ENCODE results near the gene YEATS2.
A peak's percentile ranks its signal among the peaks of the same experiment; 100 is the strongest.

Gene YEATS2

DNA sequence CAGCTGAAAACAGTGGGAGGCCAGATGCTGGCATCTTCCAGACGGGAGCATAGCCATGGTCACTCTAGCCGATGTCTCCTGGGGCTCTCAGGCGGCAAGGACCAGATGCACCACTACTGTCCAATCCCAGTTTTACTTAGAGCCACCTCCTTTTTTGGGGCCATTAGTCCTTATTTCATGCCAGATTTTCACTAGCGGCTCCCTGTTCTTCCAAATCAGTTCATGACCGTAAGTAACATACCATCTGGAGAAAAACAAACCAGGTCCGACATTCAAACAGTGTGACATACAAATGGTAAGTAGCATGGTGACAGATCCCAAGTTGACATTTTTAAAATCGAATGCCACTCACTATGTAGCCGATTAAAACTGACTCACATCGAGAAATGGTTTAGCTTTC lies 131.9 kb downstream of the YEATS2 start:
- no peak overlapping the region for H3K4me3 ChIP-seq (ENCODE audit: low read length)
- DNase-seq (ENCODE audit: low read depth) = no peak
- TF ChIP-seq, protein P1, sequence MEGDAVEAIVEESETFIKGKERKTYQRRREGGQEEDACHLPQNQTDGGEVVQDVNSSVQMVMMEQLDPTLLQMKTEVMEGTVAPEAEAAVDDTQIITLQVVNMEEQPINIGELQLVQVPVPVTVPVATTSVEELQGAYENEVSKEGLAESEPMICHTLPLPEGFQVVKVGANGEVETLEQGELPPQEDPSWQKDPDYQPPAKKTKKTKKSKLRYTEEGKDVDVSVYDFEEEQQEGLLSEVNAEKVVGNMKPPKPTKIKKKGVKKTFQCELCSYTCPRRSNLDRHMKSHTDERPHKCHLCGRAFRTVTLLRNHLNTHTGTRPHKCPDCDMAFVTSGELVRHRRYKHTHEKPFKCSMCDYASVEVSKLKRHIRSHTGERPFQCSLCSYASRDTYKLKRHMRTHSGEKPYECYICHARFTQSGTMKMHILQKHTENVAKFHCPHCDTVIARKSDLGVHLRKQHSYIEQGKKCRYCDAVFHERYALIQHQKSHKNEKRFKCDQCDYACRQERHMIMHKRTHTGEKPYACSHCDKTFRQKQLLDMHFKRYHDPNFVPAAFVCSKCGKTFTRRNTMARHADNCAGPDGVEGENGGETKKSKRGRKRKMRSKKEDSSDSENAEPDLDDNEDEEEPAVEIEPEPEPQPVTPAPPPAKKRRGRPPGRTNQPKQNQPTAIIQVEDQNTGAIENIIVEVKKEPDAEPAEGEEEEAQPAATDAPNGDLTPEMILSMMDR (conservative IDR thresholded peaks at IDR 0.05; ENCODE audit: low read length) = no peak

DNA sequence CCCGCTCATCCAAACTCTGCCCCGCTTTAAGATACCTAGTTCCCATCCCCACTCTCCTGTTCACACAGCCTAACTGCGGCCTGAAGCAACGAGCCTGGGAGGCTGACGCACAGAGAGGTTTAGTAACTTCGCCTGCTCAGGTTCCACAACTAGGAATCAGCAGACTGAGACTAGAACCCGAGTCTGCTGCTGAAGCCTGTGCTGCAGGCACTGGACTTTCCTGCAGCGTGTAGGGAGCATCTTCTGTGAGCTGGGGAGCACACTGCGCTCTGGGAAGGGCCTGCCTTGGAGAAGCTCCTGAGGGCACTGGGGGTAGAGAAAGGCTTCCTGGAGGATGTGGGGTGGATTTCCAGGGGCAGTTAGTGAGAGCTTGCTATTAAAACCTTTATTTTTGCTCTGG lies 132.6 kb downstream of the YEATS2 start:
- TF ChIP-seq, protein P1 (conservative IDR thresholded peaks at IDR 0.05; ENCODE audit: low read length) = no peak
- DNase-seq (ENCODE audit: low read depth) = no peak
- no peak overlapping the region for H3K4me3 ChIP-seq (ENCODE audit: low read length)

DNA sequence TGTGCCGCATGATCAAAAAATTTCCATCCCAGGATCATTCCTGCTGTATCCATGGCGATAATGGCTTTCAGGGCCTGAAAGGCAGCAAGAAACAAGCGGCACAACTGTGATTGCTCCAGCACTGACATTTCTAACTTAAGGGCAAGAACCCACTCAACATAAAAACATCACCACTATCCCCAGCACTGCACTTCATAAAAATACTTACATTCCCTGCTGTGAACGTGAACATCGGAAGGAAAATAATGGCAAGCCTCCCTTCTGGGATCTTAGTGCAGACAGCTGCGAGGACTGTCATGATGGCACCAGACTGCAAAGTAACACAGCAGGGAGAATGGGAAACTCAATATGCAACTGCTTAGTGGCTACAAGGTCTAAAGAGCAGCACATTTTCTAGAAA lies 135.9 kb downstream of the YEATS2 start:
- H3K4me3 ChIP-seq (ENCODE audit: low read length) = no peak overlapping the region
- DNase-seq (ENCODE audit: low read depth) = no peak
- TF ChIP-seq, protein P1 (conservative IDR thresholded peaks at IDR 0.05; ENCODE audit: low read length) = no peak

DNA sequence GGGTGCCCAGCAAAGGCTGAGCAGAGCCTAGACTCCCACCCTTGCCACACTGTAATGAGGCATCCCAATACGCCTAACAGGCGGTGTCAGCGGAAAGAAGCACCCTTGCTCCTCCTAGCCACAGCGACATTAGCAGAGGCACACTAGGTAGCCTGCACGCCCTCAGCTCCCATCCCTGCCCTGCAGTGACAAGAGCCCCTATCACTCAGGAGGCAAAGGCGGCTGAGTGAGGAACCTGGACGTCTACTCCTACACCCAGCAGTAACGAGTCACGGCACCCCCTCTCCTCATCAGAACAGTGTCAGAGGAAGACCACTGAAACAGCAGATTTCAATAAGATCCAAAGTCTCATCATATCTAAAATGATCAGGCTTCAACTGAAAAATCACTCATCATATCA lies 139.8 kb downstream of the YEATS2 start:
- no peak overlapping the region for H3K4me3 ChIP-seq (ENCODE audit: low read length)
- no peak for DNase-seq (ENCODE audit: low read depth)
- TF ChIP-seq, protein P1 (conservative IDR thresholded peaks at IDR 0.05; ENCODE audit: low read length) = no peak

DNA sequence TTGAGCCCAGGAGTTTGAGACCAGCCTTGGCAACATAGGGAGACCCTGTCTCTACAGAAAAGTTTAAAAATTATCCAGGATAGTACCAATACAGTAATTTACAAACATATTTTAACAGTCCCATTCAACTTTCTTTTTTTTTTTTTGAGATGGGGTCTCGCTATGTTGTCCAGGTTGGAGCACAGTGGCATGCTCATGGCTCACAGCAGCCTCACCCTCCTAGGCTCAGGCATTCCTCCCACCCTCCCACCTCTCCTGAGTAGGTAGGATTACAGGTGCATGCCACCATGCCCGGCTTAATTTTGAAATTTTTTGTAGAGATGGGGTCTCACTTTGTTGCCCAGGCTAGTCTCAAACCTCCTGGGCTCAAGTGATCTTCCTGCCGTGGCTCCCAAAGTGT lies 140.3 kb downstream of the YEATS2 start:
- TF ChIP-seq, protein P1 (conservative IDR thresholded peaks at IDR 0.05; ENCODE audit: low read length) = no peak
- no peak for DNase-seq (ENCODE audit: low read depth)

DNA sequence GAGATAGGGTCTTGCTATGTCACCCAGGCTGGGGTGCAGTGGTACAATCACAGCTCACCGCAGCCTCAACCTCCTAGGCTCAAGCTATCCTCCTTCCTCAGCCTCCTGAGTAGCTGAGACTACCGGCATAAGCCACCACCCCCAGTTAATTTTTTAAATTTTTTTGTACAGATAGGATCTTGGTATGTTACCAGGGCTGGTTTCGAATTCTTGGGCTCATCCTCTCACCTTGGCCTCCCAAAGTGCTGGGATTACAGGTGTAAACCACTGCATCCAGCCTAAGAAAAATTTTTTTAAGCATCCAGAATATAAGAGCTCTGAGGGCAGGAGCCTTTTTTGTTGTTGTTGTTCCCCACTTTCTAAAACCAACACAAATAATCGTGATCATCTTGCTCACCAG lies 142.2 kb downstream of the YEATS2 start:
- no peak overlapping the region for H3K4me3 ChIP-seq (ENCODE audit: low read length)
- DNase-seq (ENCODE audit: low read depth) = no peak
- TF ChIP-seq, protein P1 (conservative IDR thresholded peaks at IDR 0.05; ENCODE audit: low read length) = no peak

More for the DNA sequence above, 140.3 kb downstream of the YEATS2 start:
- no peak overlapping the region for H3K4me3 ChIP-seq (ENCODE audit: low read length)

DNA sequence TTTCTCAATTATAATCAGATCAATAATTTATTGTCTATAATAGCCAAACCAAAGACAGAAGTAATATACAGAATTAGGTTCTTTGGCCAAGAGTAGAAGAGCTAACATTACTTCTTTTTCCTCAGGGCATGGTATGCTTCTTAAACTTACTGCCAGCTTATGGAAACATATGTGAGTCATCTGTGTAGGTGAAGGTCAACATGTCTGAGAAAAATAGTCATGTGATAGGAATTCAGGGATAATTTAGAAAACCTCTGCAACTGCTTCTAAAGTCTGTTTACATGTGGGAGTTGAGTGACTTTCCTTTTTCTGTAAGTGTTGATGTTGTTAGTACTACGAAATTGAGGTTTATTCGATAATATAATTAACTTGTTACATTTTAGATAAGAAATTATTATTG lies 147.0 kb downstream of the YEATS2 start:
- TF ChIP-seq, protein P1 (conservative IDR thresholded peaks at IDR 0.05; ENCODE audit: low read length) = no peak
- DNase-seq (ENCODE audit: low read depth) = peak; percentile 71
- no peak overlapping the region for H3K4me3 ChIP-seq (ENCODE audit: low read length)
